HG03442 (cell line): Measurements from ENCODE around the gene COQ9.
A peak's percentile ranks its signal among the peaks of the same experiment; 100 is the strongest.
"Not testable (repeated sequence)": the region's sequence is repeated elsewhere in the genome, so short reads cannot be mapped to it uniquely, and the experiment has no call there.

ENCODE experiments used
- ATAC-seq: cut with Tn5 transposase; IDR thresholded peaks from one replicate; pipeline ENCODE4 v1.9.1; 2021; ENCODE audit warnings: mild to moderate bottlenecking, moderate library complexity; ENCODE audit not compliant: unreplicated experiment

Gene COQ9, protein sequence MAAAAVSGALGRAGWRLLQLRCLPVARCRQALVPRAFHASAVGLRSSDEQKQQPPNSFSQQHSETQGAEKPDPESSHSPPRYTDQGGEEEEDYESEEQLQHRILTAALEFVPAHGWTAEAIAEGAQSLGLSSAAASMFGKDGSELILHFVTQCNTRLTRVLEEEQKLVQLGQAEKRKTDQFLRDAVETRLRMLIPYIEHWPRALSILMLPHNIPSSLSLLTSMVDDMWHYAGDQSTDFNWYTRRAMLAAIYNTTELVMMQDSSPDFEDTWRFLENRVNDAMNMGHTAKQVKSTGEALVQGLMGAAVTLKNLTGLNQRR

DNA sequence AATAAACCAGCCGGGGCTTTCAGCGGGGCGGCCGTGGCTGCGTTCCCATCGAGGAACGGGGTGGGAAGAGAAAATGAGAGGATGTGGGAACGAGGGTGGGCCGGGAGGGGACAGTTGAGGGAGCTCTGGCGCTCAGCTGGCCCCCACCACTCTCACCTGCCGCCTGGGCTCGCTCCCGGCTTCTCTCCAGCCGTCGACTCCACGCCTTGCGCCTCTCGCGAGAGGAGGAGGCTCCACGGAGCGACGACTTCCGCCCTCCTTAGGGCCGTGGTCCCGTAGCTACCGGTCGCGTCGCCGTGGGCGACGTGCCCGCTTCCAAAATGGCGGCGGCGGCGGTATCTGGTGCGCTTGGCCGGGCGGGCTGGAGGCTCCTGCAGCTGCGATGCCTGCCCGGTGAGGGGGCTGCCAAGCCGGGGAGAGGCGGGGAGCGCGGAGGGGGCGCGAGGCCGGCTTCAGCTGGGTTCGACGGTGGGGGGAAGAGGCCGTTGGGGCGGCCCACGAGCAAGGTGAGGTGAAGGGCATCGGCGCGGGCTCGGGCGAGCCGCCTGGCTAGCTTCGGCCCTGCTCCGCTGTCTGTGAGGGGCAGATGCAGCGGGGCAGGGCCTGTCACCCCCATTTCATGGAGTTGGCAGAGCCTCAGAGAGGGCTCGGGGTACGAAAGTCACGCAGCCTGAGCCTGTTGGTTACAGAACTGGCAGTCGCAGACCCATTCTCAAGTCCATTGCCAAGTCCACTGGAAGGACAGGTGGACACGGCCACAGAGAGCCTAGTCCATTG, at the start of gene COQ9, which contains the start of gene CIAPIN1:
TSS of gene COQ9 (plus strand) at position 294 of the 777 bp plus-strand sequence. CDS start at position 321, 27 bp downstream.
TSS of gene CIAPIN1 (minus strand) at position 200 of the 777 bp plus-strand sequence. CDS start 6,457 bp downstream, outside the sequence.
- peak; percentile 95 for ATAC-seq

DNA sequence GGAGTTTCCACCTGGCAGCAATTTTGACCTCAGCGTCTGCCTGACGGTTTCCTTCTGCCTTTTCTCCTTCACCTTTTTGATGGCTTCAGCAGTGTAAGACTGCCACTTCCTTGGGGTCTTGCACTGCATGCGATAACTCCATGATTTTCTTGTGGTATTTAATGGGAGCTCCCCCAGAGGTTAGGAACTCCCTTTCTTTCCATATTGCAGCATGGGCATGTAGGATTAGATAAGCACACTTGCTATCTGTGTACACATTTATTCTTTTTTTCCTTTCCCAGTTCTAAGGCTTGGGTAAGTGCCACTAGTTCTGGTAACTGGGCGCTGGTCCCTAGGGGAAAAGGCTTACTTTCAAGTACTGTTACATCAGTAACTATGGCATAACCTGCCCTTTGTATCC, 49.8 kb upstream of the COQ9 start:
- not testable (repeated sequence) for ATAC-seq

DNA sequence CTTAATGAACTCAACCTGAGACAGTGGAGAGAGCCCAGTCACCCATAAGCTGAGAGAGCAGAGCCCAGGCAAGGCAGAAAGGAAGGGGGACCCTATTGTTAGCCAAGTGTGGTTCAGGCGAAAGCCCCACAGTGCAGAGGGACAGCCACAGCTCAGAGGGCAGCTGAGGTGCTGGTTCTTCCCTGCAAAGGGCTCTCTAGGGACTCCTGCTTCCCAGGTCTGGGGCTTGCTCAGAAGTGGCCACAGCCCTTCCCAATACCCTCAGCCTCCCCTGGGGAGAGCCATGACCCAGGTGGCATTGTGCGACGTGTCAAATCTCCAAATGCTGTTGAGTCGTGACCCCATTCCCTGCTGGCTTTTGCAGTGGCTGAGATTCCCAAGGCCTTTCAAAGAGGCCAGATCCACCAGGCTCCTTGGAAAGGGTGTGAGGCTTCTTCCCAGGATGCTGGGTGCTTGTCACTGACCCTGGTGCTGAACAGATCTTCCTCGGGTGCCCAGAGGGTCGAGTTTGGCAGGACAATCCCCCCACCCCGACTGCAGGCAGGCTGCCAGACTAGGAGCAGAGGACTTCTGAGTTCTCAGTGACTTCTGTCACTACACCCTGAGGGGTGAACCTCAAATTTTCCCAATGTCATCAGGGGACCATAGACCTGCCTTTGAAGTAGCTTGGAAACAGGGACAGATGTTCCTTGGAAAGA, 45.2 kb upstream of the COQ9 start:
- ATAC-seq, result no peak

DNA sequence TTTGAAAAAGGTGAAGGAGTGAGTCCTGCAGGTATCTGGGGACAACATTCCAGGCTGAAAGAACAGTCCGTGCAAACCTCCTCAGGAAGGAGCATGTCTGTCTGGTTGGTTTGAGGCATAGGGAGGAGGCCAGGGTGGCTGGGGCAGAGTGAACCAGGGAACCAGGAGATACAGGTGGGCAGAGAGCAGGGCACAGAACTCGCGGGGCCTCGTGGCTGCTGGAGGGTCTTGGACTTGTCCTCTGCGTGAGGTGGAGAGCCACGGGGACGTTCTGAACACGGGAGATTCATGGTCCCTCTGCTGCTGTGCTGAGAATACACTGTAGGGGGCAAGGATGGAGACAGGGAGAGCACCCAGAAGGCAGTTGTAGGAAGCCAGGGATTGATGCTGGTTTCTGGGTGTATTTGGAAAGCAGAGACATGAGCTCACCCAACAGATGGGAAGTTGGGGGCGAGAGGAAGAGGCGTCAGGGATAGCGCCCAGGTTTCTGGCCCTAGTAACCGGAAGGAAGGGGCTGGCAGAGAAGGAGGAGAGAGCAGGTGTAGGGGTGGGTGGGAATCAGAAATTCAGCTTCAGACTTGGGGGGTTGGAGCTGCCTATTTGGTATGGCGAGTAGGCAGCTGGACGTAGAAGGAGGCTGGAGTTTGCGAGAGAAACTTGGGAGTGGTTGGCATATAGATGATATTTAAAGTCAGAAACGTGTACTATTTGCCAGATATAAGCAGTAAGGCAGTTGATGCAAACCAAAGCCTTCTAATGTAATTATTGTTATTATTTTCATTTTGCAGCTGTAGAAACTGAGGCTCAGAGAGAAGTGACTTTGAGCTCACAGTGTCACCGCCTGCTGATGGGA, 43.1 kb upstream of the COQ9 start, which contains the start of gene CCL17:
TSS of gene CCL17 (plus strand) at position 803 of the 853 bp plus-strand sequence. CDS start 9,166 bp downstream, outside the sequence.
- ATAC-seq, result no peak

DNA sequence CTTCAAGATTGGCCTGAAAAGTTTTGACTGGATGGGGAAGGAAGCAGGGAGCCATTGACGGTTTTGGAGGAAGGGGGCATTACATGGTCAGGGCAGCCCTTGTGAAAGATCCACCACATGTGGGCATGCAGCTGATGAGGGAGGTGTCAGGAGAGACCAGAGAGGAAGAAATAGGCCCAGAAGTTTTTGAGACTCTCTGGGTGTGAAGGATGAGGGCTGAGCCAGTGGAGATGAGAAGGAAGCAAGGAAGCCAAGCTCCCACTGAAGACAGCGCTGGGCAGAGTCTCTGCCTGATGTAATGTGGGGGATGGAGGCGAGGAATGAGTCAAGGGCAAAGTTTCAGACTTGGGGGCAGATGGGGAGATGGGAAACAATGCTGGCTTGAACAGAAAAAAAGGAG, 42.2 kb upstream of the COQ9 start:
- no peak for ATAC-seq

DNA sequence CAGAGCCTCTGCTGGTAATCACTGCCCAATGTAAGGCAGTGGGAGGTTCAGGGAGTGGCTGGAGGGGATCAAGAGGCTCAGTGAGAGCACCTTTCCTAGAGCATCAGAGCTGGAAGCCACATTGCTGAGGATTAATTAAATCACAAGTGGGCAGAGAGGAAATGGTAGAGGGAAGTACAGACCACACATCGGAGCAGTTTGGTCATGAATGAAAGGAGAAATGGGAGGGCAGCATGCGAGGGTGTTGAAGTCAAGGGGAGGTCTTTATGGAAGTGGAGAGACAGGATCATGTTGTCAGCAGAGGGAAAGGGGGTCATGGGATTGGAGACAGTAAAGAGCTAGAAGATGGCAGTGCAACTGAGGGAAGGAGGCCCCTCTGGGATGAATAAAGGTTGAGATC, 40.4 kb upstream of the COQ9 start:
- no peak for ATAC-seq

DNA sequence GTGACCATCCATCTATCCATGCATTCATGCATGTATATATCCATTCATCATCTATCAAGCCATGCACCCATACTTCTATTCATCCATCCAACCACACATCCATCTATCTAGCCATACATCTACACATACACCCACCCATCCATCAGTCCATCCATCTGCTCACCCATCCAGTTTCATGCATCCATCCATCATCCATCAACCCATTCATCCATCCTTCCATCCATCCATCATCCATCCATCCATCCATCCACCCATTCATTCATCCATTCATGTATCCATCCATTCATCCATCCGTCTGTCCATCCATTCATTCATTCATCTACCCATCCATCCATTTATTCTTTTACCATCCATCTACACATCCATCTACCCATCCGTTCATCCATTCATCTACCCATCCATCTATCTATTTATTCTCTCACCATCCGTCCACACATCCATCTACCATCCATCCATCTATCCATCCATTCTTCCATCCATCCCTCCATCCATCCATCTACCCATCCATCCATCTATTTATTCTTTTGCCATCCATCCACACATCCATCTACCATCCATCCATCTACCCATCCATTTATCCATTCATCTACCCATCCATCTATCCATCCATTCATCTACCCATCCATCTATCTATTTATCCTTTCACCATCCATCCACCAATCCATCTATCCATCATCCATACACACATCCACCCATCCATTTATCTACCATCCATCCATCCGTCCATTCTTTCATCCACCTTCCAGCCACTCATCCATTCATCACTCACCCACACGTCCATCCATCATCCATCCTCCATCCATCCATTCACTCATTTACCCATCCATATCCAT, 39.5 kb upstream of the COQ9 start:
- no peak for ATAC-seq

DNA sequence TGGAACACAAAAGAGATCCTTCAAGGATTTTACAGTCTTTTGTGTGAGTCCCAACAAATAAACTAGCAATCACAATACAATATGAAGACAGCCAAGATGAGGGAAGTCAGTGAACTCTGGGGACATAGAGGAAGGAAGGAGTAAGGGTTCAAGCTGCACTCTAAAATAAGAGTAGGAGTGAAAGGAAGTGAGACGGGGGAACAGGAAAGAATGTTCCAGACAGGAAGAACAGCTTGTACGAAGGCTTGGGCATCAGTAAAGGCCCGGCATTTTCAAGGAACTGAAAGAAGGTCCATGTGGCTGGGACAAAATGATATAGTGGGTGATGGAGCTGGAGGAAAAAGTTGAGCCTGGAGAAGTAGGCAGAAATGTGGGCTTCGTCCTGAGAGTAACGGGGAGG, 38.2 kb upstream of the COQ9 start:
- ATAC-seq, result no peak

DNA sequence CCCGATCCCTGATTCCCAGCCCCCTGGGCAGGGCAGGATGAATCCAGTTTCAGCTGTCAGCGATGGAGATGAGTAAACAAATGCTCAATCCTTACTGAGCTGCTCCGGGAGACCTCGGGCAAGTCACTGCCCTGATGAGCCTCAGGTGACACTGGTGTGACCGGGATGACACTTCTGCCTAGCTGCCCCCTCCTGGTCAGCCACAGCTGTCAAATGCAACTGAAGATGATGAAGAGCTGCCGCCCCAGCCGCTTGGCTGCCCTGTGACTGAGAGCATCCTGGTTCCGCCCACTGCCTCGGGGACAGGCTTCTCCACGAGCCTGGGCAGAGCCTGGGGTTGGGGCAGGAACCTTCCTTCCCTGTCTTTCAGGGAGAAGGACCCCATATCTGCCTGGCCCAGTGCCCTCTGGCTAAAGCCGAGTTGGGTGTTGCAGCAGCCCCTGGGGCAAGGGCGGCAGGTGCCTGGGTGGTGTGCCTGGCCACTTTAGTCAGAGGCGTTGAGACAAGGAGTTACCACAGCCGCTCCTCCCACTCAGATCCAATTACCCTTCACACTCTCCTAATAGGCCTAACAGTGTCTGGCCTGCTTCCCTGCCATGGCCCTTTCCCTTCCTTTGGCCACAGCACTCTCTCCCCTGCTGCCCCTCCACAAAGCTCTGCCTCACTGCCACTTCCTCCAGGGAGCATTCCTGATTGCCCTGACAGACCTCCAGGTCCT, 37.2 kb upstream of the COQ9 start:
- ATAC-seq, result no peak

DNA sequence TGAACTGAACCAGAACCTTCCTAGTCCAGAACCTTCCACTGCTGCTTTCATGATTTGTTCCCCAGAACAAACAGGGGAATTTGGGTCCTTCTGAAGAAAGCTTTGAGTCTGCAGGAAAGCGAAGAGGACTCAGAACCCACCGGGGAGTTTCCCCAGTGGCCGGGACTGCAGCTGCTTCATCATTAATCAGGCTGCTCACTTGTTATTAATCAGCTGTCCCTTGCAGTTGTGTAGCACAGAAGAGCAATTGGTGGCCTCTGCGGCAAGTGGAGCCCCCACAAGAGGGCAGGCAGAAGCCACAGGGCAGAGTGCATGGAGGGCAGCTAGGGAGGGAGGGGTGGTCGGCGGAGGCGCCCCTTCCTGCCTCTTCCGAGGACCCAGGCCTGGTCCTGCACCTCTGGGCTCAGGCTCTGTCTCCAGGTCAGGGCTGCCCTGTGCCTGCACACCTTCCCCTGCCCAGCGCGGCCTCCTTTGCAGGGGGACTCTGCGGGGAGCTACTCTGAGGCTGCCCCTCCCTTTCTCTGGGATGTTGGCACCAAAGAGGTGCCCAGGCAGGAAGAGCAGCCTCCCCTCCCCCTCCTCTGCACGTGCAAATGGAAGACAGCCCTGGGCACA, 35.8 kb upstream of the COQ9 start:
- no peak for ATAC-seq

DNA sequence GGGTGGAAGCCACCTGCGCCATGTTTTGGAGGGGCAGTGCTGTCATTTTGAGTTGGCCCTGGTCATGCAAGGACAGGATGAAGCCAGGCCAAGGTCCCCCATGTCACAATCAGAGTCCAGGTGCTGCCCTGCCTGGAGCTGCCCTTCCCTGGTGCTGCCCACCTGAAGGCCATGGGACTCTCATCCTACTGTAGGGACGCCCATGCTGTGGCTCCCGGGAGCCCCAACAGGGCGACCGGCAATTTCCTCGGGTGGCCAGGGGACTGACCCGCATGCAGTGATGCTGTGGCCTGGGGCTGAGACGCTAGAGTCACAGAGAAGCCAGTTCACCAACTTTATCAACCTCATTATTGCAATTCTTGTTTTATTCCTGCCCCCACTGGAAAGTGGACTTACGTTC, 34.7 kb upstream of the COQ9 start:
- no peak for ATAC-seq

DNA sequence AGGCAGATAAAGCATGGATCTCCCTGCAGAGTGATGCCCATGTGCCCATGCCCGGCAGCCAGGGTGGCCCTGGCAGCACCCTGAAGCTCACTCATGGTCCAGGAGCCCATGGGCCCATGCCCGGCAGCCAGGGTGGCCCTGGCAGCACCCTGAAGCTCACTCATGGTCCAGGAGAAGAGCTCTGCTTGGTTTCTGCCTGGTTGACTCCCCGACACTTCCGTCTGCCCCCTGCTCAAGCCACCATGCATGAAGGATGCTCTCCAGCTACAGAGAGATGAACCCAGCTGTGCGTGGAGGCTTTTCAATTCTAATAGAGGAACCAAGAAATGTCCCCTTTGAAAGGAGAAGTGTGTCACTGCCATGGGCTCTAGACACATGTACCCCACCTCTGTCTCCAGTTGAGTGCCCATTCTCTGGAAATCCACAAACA, 34.0 kb upstream of the COQ9 start:
- ATAC-seq, result peak; percentile 74

DNA sequence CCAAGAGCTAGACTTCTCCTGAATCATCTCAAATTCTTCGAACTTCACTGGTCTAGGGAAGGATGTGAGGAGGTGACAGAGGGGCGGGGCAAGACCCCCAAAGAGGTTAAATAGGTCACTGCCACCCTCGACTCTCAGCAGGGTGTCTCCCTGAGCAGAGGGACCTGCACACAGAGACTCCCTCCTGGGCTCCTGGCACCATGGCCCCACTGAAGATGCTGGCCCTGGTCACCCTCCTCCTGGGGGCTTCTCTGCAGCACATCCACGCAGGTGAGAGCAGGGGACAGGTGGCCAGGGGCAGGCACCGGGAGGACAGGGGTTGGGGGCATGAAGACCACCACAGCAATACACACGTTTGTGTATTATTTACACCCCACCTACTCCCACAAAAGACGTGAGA, 33.5 kb upstream of the COQ9 start:
- ATAC-seq, result no peak

DNA sequence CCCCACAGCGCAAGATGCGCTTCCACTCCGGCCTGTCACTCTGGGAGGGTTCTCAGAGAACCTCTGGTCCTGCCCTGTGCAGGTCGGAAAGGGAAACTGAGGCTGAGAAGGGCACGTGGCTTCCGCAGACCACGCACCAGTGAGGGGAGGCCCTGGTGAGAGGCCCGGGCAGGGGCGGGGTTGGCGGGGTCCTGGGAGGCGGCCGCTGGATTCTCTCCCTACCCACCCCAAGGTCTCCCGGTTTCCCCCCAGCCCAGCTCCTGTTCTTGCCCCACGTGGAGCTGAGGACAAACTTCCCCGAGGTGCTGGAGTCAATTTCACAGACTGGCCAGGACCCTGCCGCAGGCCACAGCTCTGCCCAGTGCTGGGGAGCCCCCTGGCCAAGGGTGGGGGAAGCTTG, 31.2 kb upstream of the COQ9 start:
- no peak for ATAC-seq

DNA sequence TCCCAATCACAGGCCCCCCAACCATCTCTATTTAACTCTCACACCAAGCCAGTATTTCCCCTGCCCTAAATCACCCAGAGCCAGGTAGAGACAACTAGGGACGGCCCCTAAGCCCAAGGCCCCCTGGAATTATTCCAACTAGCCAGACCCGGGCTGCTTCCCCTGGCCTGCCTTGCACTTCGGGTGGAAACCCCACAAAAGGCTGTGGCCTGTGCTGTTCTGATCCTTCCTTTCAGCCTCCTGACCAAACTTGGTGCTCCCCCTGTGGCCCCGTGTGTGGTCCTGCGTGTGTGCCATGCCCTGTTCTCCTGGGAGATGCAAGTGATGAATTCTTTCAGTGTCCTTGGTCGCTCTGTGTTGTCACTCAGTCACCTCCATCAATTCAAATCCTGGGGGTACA, 27.8 kb upstream of the COQ9 start:
- no peak for ATAC-seq

DNA sequence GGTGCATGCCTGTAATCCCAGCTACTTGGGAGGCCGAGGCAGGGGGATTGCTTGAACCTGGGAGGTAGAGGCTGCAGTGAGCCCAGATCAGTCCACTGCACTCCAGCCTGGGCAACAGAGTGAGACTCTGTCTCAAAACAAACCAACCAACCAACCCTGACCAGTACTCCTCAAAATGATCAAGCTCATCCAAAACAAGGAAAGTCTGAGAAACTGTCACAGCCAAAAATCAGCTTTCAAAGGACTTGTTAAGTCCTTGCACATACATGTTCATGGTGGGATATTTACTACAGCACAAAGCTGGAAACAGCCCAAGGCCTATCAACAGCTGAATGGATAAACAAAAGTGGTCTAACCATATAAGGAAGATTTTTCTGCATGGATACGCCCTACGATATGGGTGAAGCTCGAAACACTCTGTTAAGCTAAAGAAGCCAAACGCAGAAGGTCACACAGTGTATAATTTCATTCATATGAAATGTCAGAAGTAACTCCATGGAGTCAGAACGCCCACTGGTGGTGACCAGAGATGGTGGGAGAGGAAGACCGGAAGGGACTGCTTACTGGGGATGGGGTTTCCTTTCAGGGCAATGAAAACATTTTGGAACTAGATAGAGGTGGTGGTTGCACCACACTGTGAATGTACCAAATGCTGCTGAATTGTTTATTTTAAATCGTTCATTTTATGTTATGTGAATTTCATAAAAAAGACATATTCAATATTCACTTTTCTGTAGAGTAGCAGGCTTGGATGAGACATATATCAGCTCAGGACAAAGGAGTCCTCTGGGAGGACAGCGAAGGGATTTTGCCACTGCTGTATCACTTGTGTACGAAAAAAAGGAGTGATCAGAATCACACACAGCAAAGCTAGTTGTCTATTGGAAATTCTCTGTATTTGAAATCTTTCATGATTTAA, 25.0 kb upstream of the COQ9 start:
- ATAC-seq, result no peak

DNA sequence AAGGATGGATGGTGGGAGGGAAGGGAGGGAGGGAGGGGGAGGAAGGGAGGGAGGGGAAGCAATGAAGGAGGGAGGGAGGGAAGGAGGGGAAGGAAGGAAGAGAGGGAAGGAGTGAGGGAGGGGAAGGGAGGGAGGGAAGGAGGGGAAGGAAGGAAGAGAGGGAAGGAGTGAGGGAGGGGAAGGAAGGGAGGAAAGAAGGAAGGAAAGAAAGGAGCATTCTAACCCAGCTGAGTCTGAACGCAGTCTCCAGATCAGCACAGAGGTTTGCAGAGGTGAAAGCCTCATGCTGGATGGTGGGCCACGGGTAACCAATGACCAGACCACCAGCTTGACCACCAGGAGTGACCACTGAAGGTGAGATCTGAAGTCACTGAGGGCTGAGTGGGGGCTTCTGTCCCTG, 24.1 kb upstream of the COQ9 start:
- no peak for ATAC-seq

DNA sequence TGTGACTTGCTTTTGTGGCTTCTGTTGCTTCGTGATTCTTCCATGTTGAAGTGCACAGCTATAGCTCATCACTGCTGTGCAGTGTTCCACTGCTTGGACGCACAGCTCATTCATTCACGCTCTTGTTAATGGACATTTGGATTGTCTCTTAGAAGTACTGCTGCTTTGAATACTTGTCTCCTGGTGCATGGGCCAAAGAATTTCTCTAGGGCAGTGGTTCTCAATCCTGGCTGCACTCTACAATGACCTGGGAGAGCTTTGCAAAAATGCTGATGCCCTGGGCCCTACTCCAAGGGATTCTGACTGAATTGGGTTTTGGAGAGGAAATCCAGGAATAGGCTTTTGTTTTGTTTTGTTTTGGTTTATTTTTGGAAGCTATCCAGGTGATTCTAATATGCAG, 22.7 kb upstream of the COQ9 start:
- ATAC-seq, result no peak
